ENCODE data around the gene SAMD8. TPM values are rescaled to one million over a fixed set of nuclear protein-coding genes. Genes with fewer than 3 reads are reported as not detected.

The SAMD8 gene
- total RNA-seq, 1 donor from 2014 or later: 10.3 TPM

GRCh38 chr10:75136346-75136745, 24.9 kb downstream of the SAMD8 start:
- intact Hi-C loops (cut with micrococcal nuclease): no loop called here

- intact Hi-C loops (cut with micrococcal nuclease): no loop called here
These were observed 26.3 kb downstream of the SAMD8 start for GRCh38 chr10:75137533-75138438.

GRCh38 chr10:75140246-75140645, 28.8 kb downstream of the SAMD8 start:
- intact Hi-C loops (cut with micrococcal nuclease): no loop called here

GRCh38 chr10:75143353-75143752, 31.9 kb downstream of the SAMD8 start:
- intact Hi-C loops (cut with micrococcal nuclease): no loop called here

GRCh38 chr10:75145590-75145989, 34.1 kb downstream of the SAMD8 start:
- intact Hi-C loops (cut with micrococcal nuclease): no loop called here

- intact Hi-C loops (cut with micrococcal nuclease): no loop called here
These were observed 35.3 kb downstream of the SAMD8 start for GRCh38 chr10:75146780-75147179.

- intact Hi-C loops (cut with micrococcal nuclease): no loop called here
These were observed 39.2 kb downstream of the SAMD8 start for GRCh38 chr10:75150656-75151055.

GRCh38 chr10:75159519-75159918, 48.1 kb downstream of the SAMD8 start:
- intact Hi-C loops (cut with micrococcal nuclease): no loop called here

- intact Hi-C loops (cut with micrococcal nuclease): loop anchor here (2.0 kb wide), 1 partner anchor 53 kb away; no protein-coding TSS in a partner anchor
These were observed 54.5 kb downstream of the SAMD8 start for GRCh38 chr10:75165684-75166622.

GRCh38 chr10:75166623-75166972, 55.1 kb downstream of the SAMD8 start:
- intact Hi-C loops (cut with micrococcal nuclease): loop anchor here (2.0 kb wide), 1 partner anchor 54 kb away; no protein-coding TSS in a partner anchor

- intact Hi-C loops (cut with micrococcal nuclease): no loop called here
These were observed 56.8 kb downstream of the SAMD8 start for GRCh38 chr10:75168275-75168674.

- intact Hi-C loops (cut with micrococcal nuclease): no loop called here
These were observed 58.8 kb downstream of the SAMD8 start for GRCh38 chr10:75170215-75170614.

- intact Hi-C loops (cut with micrococcal nuclease): no loop called here
These were observed 63.6 kb downstream of the SAMD8 start for GRCh38 chr10:75175046-75175445.

- intact Hi-C loops (cut with micrococcal nuclease): no loop called here
These were observed 64.6 kb downstream of the SAMD8 start for GRCh38 chr10:75176046-75176445.

- intact Hi-C loops (cut with micrococcal nuclease): no loop called here
These were observed 65.3 kb downstream of the SAMD8 start for GRCh38 chr10:75176736-75177135.

- intact Hi-C loops (cut with micrococcal nuclease): no loop called here
These were observed 68.3 kb downstream of the SAMD8 start for GRCh38 chr10:75179657-75180177.

GRCh38 chr10:75180592-75180991, 69.1 kb downstream of the SAMD8 start:
- intact Hi-C loops (cut with micrococcal nuclease): no loop called here

GRCh38 chr10:75181073-75181472, 69.6 kb downstream of the SAMD8 start:
- intact Hi-C loops (cut with micrococcal nuclease): no loop called here

- intact Hi-C loops (cut with micrococcal nuclease): no loop called here
These were observed 74.9 kb downstream of the SAMD8 start for GRCh38 chr10:75186310-75186709.

- intact Hi-C loops (cut with micrococcal nuclease): loop anchor here (1.0 kb wide), 4 partner anchors 22 to 73 kb away; partner anchors contain the start of gene VDAC2
These were observed 76.5 kb downstream of the SAMD8 start for GRCh38 chr10:75187961-75188426.

GRCh38 chr10:75188522-75188921, 77.1 kb downstream of the SAMD8 start:
- intact Hi-C loops (cut with micrococcal nuclease): loop anchor here (1.0 kb wide), 4 partner anchors 22 to 73 kb away; partner anchors contain the start of gene VDAC2
